HG02885 (cell line): Measurements from ENCODE around the gene BTBD2.
"Not testable (repeated sequence)": the region's sequence is repeated elsewhere in the genome, so short reads cannot be mapped to it uniquely, and the experiment has no call there.

ENCODE experiments used
- ATAC-seq: cut with Tn5 transposase; IDR thresholded peaks from one replicate; pipeline ENCODE4 v1.9.1; 2021; ENCODE audit warnings: mild to moderate bottlenecking; ENCODE audit not compliant: unreplicated experiment, poor library complexity

The BTBD2 gene

DNA sequence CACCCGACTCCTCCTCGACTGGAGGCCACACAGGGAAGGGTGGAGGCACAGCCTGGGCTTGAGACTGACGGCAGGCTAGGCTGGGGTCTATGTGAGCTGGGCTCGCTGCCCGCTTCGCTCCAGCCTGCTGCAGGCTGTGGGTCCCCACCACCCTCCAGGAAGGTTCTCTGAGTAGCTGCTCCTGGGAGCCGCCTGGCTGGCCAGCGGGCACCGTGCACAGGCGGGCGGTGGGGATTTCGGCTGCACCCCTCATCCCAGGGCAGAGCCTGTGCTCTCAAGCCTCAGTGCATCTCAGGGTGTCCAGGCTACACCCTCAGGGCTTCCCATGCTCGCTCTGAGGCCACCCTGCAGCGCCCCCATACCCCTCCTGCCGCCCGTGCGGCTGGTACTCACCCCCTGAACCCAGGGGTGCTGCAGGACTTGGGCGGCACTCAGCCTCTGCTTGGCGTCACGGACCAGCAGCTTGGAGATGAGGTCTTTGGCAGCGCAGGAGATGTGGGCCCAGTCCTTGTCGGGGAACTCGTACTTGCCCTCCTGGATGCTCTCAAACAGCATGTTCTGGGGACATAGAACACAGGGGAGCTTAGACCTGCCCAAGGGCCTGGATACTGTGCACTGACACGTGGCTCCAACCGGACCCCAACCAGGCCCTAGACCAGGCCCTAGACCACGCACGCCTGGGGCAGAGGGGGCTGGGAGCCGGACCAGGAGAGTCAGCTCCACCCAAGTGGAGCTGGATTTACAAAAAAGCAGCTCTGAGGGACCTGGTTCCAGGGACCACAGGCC is 25.3 kb upstream of the BTBD2 start:
- ATAC-seq: no peak

DNA sequence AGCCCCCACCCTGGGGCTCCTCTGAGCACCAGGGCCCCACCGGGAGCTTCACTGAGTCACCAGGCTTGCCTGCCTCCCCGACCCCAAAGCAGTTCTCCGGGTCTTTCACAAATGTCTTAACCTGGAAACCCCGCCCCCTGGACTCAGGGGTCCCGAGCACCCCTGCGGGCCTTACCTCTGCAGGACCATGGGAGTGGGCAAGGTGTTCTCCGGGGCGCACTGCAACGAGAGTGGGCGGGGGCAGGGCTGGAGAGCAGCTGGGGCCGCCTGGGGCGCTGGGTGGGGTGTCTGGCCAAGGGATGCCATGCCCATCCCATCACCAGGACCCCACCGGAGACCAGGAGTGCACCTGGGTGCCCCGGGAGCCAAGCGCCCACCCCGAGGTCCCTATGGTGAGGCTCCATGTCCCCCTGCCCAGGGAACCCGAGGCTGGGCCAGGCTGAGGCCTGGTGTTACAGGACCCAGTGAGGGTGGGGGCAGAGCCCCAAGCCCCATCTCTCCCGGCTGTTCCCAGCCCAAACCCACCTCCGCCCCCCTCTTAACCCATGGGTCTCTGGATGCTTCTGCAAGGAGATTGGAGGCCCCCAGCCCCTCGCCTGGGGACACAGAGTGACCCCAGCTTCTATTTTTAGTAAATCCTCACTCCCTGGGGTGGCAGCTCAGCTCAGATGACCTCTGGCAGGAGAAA is 24.6 kb upstream of the BTBD2 start:
- ATAC-seq: no peak

DNA sequence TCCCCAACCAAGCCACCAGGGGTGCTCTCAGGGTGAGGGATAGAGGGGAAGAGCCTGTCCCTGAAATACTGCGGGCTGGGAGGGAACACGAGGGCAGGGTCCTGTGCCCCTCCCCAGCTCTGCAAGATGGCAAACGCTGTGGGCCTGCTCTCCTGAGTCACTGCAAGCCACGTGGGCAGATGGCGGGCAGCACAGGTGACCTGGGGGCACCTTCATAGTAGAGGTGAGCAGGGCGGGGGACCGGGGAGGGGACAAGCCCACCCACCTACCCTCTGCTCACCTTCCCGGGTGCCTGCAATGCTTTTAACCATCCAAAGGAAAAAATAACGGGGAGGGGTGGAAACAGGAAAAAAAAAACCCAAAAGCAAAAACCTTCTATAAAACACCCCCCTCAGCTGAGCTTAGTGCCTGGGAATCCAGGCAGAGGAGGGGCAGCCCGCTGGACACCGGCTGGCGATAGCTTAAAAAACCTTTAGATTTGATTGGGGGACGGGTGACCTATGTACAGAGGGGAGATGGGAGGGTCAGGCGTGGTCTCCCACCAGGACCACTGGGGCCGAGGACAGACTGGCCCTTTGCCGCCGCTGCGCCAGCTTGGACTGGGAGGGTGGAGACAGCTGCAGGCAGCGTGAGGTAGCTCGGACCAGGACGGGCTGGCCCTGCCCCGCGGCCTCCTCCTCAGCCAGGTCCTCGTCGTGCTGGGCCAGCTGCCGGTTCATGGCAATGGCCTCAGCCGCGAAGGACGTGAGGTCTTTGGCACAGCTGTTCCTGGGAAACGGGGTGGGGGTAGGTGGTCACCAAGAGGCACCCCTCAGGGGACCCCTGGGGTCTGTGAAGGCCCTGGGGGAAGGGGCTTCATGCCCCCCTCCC is 23.8 kb upstream of the BTBD2 start:
- ATAC-seq: no peak

DNA sequence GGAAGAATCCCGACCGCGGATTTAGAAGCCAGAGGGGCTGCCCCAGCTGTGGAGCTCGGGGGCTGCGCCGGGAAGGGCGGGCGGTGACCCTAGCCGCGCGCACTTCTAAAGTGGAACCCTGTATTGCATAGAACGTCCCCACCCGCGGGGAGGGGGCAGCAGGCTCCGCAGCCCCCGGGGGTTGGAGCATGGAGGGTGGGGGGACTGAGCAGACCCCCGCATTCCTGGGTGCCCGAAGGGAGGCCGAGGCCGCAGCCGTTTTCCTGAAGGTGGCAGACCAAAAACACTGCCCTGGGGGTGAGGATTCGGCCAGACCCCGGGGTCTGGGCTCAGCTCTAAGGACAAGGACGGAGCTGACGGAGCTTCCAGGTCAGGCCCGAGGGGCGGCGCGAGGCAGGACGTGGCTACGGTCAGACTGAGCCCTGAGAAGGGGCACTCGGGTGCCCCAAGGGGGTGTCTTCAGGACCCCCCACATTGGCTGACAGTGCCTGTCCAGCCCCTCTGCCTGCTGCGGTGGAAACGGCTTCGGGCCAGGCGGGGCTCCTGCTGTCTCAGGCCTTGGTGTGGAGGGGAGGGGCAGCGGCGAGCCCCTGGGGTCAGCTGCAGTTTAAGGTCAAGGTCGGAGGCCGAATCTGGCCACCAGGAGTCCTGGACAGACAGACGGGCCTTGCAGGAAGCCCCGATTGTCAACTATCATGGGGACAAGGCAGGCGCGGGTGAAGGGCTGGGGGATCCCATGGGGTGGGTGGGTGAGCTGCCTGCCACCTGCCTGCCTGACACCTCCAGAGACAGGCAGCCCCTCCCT is 23.0 kb upstream of the BTBD2 start:
- no peak for ATAC-seq

DNA sequence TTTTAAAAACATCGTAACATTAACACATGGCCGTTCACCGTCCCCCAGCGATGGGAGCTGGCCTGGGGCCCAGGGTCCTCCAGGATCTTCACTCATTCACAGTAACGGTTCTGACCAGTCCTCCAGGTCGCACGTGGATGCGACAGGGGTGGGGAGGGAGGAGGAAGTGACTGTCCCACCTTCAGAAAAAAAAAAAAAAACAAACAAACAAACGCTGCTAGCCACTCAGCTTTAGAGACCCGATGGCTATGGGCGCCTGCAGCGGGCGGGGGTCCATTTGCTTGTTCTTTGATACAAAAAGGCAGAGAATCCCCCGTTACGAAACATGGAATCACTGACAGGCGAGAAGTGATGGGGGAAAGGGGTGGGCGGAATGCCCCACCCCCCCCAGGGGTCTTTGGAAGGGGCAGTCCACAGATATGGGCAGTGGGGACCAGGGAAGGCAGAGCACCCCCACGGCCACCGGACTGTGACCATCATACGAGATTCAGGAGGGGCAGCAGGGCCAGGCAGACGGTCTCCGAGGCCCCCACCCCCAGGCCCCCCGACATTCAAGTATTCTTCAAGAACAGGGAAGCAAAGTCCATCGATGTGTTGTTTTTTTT is 22.2 kb upstream of the BTBD2 start:
- no peak for ATAC-seq

DNA sequence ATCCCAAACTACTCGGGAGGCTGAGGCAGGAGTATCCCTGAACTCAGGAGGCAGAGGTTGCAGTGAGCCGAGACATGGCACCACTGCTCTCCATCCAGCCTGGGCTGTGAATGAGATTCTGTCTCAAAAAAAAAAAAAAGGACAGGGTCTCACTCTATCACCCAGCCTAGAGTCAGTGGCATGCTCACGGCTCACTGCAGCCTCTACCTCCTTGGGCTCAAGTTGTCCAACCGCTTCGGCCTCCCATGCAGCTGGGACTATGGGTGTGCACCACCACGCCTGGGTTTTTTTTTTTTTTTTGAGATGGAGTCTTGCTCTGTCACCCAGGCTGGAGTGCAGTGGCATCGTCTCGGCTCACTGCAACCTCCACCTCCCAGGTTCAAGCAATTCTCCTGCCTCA is 20.9 kb upstream of the BTBD2 start:
- ATAC-seq: no peak

DNA sequence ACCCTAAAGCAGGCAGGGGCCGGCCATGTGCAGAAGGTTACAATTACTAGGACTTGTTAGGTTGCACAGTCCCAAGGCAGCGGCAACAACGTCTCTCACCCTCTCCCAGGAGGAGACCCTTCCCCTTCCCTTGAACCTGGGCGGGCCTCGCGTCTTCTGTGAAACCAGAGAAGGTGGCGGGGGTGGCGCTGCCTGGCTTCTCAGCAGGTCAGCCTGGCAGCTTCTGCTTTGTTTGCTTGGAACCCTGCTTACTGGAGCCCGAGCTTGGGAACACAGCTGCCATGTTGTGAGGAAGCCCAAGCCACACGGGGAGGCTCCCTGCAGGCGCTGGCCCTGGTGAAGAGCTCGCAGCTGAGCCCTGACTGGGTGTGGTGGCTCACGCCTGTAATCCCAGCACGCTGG is 20.1 kb upstream of the BTBD2 start:
- no peak for ATAC-seq

DNA sequence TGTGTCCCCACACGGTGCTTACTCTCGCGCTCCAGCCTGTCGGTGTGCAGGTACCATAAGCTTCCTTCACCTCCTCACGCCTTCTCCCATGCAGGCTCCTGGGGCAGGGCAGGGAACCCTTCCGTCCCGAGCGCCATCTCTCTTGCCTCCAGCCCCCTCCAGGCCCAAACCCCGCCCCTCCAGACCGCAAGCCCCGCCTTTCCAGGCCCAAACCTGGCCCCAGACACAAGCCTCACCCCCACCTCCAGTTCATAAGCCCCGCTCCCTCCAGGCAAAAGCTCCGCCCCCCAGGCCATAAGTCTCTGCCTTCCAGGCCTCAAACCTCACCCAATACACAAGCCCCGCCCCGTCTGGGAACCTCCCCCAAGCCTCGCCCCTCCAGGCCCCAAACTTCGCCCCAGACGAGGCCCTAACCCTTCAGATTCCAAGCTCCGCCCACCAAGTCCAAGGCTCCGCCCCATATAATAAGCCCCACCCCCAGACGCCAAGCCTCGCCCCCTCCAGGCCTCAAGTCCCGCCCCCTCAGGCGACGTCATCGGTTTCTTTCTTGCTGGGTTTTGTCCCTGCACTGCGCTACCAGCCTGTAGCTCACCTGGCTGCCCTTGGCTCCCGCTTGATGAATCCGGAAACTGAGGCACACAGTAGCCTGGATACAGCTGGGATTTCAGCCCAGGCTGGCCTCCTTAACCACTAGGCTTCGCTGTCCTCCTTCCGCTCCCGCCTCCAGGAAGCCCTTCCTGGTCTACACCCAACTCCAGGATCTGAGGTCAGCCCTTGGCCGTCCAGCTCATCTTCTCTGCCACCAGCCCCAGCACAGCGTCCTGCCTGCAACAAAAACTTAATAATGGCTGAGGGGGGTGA is 19.4 kb upstream of the BTBD2 start:
- ATAC-seq: no peak

DNA sequence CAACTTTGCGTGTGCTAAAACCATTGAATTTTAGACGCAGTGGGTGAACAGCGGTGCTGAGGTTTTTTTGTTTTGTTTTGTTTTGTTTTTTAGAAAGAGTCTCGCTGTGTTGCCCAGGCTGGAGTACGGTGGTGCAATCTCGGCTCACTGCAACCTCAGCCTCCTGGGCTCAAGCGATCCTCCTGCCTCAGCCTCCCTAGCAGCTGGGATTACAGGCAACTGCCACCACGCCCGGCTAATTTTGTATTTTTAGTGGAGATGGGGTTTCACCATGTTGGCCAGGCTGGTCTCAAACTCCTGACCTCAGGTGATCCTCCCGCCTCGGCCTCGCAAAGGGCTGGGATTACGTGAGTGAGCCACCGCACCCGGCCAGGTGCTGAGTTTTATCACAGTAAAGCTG is 18.7 kb upstream of the BTBD2 start:
- ATAC-seq: not testable (repeated sequence)

DNA sequence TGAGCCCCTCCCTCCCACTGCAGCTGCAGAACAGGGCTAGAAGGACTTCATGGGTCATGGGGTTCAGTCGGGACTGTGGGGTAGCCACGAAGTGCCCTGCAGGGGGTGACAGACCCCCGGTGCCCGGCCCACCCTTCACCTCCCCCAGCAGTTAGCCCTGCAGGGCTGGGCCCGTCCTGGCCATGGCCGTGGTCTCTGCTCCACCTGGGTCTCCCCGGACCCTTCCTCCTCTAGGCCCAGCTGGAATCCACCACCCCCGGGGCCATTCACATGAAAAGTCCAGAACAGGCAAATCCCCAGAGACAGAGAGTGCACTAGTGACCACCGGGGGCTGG is 18.3 kb upstream of the BTBD2 start:
- ATAC-seq: no peak

DNA sequence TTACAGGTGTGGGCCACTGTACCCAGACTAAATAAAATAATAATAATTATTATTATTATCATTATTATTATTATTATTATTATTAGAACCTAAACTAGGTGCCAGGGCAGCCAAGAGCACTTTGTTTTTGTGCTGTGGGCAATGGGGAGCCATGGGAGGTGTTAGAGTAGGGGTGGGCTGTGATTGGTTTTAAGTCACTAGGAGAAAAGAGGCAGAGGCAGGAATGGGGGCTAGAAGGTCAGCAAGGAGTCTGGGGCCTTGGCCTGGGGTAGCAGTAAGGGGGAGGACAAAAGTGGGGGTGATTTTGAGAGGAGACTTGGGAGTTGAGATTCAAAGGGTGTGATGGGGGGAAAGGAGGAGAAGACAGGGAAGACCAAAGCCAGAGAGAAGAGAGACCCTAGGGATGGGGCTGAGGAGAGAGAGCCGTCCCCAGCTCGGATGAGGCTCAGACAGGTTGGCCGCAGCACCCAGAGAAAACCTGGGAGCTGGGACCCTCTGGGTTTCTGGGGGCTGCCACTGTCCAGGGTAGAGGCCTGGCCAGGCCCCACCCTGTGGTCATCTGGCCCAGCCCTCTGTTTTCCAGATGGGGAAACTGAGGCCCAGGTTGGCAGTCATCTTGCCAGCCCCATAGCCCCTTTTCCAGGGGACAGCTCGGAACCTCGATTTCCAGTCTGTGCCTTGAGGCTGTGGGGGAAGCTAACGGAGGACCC is 17.8 kb upstream of the BTBD2 start:
- ATAC-seq: no peak

DNA sequence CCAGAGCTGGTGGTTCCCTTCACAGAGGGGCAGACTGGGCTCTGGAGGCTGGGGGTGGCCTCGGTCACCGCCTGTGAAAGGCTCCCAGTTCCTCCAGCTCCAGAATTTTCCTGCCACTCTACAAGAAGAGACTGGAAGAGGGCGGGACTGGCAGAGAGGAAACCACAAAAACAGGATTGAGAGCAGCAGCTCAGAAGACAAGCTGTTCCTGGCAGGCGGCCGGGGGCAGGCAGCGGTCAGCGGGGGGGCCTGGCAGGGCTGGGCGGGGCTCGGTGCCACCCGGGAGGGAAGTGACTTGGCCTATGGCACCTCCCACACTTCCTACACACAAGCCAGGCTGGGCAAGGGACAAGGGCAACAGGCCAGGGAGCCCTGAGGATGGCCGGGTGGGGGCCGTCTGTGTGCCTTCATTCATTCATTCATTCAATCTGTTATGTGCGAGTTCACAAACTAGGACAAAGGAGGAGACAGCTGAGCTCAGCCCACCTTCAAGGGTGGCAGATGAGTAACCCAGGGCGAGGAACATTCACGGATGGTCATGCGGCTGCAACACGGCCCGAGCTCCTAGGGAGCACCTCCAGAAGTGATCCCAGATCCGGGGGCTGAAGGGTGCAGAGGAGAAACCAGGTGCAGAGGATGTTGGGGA is 16.9 kb upstream of the BTBD2 start:
- ATAC-seq: no peak

DNA sequence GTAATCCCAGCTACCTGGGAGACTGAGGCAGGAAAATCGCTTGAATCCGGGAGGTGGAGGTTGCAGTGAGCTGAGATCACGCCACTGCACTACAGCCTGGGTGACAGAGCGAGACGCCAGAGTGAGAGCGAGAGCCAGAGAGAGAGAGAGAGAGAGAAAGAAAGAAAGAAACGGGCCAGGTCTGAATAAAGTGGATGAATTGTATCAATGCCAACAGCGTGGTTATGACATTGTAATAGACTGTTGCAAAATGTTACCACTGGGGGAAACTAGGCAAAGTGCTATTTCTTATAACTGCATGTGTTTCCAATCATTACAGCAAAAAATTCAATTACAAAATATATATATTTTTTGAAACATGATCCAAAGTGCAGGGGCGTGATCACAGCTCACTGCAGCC is 11.8 kb upstream of the BTBD2 start:
- no peak for ATAC-seq

DNA sequence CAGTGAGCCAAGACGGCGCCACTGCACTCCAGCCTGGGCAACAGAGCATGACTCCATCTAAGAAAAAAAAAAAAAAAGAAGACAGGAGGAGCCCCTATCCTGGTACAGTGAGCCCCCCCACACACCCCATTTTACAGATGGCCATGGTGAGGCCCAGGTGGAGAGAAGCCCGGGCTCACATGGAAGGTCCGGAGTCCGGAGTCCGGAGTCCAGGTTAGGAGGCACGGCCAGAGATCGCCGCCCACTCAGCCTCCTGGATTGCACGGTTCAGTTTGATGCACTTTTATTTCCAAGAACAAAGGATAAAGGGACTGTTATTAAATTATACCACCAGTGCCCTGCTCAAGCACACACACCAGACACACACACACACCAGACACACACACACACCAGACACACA is 11.3 kb upstream of the BTBD2 start:
- ATAC-seq: no peak

DNA sequence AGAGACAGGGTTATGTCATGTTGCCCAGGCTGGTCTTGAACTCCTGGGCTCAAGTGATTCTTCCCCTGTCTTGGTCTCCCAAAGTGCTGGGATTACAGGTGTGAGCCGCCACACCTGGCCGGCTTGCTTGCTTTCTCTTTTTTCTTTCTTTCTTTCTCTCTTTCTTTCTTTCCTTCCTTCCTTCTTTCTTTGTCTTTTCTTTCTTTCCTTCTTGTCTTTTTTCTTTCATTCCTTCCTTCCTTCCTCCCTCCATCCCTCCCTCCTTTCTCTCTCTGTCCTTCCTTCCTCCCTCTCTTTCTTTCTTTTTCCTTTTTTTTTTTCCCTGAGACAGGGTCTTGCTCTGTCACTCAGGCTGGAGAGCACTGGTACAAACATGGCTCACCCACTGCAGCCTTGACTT is 6.8 kb upstream of the BTBD2 start:
- ATAC-seq: no peak

DNA sequence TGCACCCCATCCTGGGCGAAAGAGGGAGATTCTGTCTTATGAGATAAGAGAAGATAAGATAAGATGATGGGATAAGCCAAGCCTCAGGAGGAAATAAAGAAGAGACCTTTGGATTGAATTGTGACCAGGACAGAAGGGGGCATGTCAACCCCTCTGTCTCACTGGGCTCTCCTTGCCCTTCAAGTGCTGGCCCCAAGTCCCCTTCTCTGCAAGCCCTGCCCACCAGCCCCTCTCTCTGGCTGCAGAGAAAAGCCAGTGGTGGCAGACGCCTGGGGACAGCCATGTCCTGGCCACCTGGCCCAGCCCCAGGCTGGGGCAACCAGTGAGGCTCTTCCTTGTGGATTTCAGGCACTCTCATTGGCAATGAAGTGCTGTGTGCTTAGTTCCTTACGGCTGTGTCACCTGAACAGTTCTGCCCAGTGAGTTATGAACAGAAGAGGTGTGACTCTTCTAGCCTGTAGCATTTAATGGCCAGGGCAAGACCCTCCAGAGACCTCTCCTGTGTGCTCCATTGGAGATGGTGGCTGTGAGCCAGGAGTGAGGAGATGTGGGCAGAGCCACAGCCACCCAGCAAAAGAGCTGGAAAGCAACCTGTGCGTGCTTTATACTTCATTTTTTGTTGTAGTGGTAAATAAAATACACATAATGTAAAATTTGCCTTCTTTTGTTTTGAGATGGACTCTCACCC is 6.1 kb upstream of the BTBD2 start:
- no peak for ATAC-seq

DNA sequence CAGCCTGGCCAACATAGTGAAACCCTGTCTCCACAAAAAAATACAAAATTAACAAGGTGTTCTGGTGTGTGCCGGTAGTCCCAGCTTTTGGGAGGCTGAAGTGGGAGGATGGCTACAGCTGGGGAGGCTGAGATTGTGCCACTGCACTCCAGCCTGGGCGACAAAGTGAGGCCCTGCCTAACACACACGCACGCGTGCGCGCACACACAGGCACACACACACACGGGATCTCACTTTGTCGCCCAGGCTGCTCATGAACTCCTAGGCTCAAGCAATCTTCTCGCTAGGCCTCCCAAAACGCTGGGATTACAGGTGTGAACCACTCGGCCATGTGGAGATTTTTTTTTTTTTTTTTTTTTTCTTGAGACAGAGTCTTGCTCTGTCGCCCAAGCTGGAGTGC is 3.2 kb upstream of the BTBD2 start:
- no peak for ATAC-seq
